Astrocyte (in vitro differentiated cells and primary cell): ENCODE measurements around the gene HOXC11. TPM values are rescaled to one million over a fixed set of nuclear protein-coding genes. Genes with fewer than 3 reads are reported as not detected.

Experiments used
- DNase-seq: peaks from one replicate; pipeline ENCODE4 v3.0.0-alpha.2; 2010; ENCODE audit warnings: low read depth
- FAIRE-seq: peaks from 2 replicates; lab custom pipeline; 2011; peaks lifted over from hg19 to GRCh38; lab: Jason Lieb, UNC
- H2AFZ ChIP-seq: 2 replicates; pipeline ENCODE4 v1.6.0; 2012; ENCODE audit warnings: low read depth, low read length, inconsistent platforms
- H3K27ac ChIP-seq: 2 replicates; pipeline ENCODE4 v1.5.1; 2011; ENCODE audit warnings: low read depth, low read length, inconsistent platforms
- H3K27me3 ChIP-seq: 2 replicates; pipeline ENCODE4 v1.6.0; 2011; ENCODE audit warnings: low read length, inconsistent platforms; ENCODE audit not compliant: insufficient read depth
- H3K36me3 ChIP-seq: 2 replicates; pipeline ENCODE4 v1.5.1; 2011; ENCODE audit warnings: low read length, inconsistent platforms; ENCODE audit not compliant: insufficient read depth
- H3K4me1 ChIP-seq: 2 replicates; pipeline ENCODE4 v1.5.1; 2011; ENCODE audit warnings: low read length, inconsistent platforms; ENCODE audit not compliant: insufficient read depth
- H3K4me2 ChIP-seq: 2 replicates; pipeline ENCODE4 v1.6.0; 2012; ENCODE audit warnings: low read length, inconsistent platforms
- H3K4me3 ChIP-seq: 2 replicates; pipeline ENCODE4 v1.5.1; 2011; ENCODE audit warnings: low read depth, mild to moderate bottlenecking, low read length, inconsistent platforms; ENCODE audit not compliant: insufficient read depth
- H3K79me2 ChIP-seq: 2 replicates; pipeline ENCODE4 v1.6.0; 2012; ENCODE audit warnings: mild to moderate bottlenecking, low read length, inconsistent platforms; ENCODE audit not compliant: insufficient read depth
- H3K9ac ChIP-seq: 2 replicates; pipeline ENCODE4 v1.6.0; 2012; ENCODE audit warnings: mild to moderate bottlenecking, low read length, inconsistent platforms
- H3K9me3 ChIP-seq: 2 replicates; pipeline ENCODE4 v1.5.1; 2012; ENCODE audit warnings: low read depth, mild to moderate bottlenecking, low read length, inconsistent platforms; ENCODE audit not compliant: insufficient read depth
- H4K20me1 ChIP-seq: 2 replicates; pipeline ENCODE4 v1.6.0; 2012; ENCODE audit warnings: low read length, inconsistent platforms; ENCODE audit not compliant: insufficient read depth
- H3K27ac Mint-ChIP-seq: one replicate; pipeline ENCODE4 v1.8.0; 2021; ENCODE audit warnings: mild to moderate bottlenecking, mixed read lengths; ENCODE audit not compliant: unreplicated experiment
- H3K27me3 Mint-ChIP-seq: one replicate; pipeline ENCODE4 v1.8.0; 2021; ENCODE audit warnings: low read depth, mixed read lengths; ENCODE audit not compliant: unreplicated experiment
- H3K36me3 Mint-ChIP-seq: one replicate; pipeline ENCODE4 v1.8.0; 2021; ENCODE audit warnings: low read depth, mixed read lengths; ENCODE audit not compliant: unreplicated experiment
- H3K4me1 Mint-ChIP-seq: one replicate; pipeline ENCODE4 v1.8.0; 2021; ENCODE audit warnings: low read depth, mixed read lengths; ENCODE audit not compliant: unreplicated experiment
- H3K4me3 Mint-ChIP-seq: one replicate; pipeline ENCODE4 v1.8.0; 2021; ENCODE audit warnings: mild to moderate bottlenecking, moderate library complexity, mixed read lengths; ENCODE audit not compliant: unreplicated experiment
- H3K9me3 Mint-ChIP-seq: one replicate; pipeline ENCODE4 v1.8.0; 2021; ENCODE audit warnings: mild to moderate bottlenecking, mixed read lengths; ENCODE audit not compliant: unreplicated experiment
- EZH2 ChIP-seq: IDR thresholded peaks from 2 replicates; pipeline ENCODE4 v1.6.1; 2012; ENCODE audit warnings: mild to moderate bottlenecking, low read length, inconsistent platforms; ENCODE audit not compliant: insufficient read depth
- total RNA-seq: library from RNA; stranded (reverse); gene quantifications from 2 replicates; pipeline ENCODE4 v1.2.1, GENCODE V29; 2021
- TF ChIP-seq, protein P1 (sequence below): IDR thresholded peaks from 2 replicates; pipeline ENCODE4 v1.5.1; 2011; ENCODE audit warnings: low read depth, mild to moderate bottlenecking, inconsistent platforms, low read length, moderate library complexity; ENCODE audit not compliant: insufficient read depth

Gene HOXC11
- total RNA-seq, 1 donor from 2014 or later: not detected

- Mint-ChIP-seq H3K4me3 (no peak overlapping the region), H3K9me3 (peaks cover 14% of the 10 kb centered on the region), H3K4me1 (no peaks in the 10 kb centered on the region), H3K27ac (peak overlapping the region; percentile 47), H3K36me3 (peaks cover 2% of the 10 kb centered on the region), H3K27me3 (peaks cover 92% of the 10 kb centered on the region)
- peak; percentile 21 for TF ChIP-seq EZH2
- TF ChIP-seq, protein P1, sequence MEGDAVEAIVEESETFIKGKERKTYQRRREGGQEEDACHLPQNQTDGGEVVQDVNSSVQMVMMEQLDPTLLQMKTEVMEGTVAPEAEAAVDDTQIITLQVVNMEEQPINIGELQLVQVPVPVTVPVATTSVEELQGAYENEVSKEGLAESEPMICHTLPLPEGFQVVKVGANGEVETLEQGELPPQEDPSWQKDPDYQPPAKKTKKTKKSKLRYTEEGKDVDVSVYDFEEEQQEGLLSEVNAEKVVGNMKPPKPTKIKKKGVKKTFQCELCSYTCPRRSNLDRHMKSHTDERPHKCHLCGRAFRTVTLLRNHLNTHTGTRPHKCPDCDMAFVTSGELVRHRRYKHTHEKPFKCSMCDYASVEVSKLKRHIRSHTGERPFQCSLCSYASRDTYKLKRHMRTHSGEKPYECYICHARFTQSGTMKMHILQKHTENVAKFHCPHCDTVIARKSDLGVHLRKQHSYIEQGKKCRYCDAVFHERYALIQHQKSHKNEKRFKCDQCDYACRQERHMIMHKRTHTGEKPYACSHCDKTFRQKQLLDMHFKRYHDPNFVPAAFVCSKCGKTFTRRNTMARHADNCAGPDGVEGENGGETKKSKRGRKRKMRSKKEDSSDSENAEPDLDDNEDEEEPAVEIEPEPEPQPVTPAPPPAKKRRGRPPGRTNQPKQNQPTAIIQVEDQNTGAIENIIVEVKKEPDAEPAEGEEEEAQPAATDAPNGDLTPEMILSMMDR: no peak
- no peak overlapping the region for H3K27ac ChIP-seq
- no peak overlapping the region for H3K4me3 ChIP-seq
- H3K79me2 ChIP-seq: no peaks in the 10 kb centered on the region
- H3K36me3 ChIP-seq: no peaks in the 10 kb centered on the region
- H3K4me1 ChIP-seq: peaks cover 5% of the 10 kb centered on the region
- no peaks in the 10 kb centered on the region for H3K9me3 ChIP-seq
- no peak for FAIRE-seq
- H4K20me1 ChIP-seq: no peaks in the 10 kb centered on the region
- H3K9ac ChIP-seq: no peak overlapping the region
- H3K4me2 ChIP-seq: no peak overlapping the region
- H3K27me3 ChIP-seq: peaks cover 94% of the 10 kb centered on the region
- no peak overlapping the region for H2AFZ ChIP-seq
- DNase-seq: no peak
Measured at GRCh38 chr12:54002278-54002914, 29.5 kb downstream of the HOXC11 start.

- H3K27me3 Mint-ChIP-seq: peaks cover 92% of the 10 kb centered on the region
- H3K27ac ChIP-seq: no peak overlapping the region
- FAIRE-seq: no peak
- no peak overlapping the region for H3K9ac ChIP-seq
- H2AFZ ChIP-seq: no peak overlapping the region
- H3K27me3 ChIP-seq: peaks cover 95% of the 10 kb centered on the region
- H3K4me3 Mint-ChIP-seq: no peak overlapping the region
- peak overlapping the region; percentile 47 for H3K27ac Mint-ChIP-seq
- no peaks in the 10 kb centered on the region for H4K20me1 ChIP-seq
- no peaks in the 10 kb centered on the region for H3K4me1 Mint-ChIP-seq
- TF ChIP-seq, protein P1: no peak
- TF ChIP-seq EZH2: peak; percentile 24
- H3K36me3 Mint-ChIP-seq: peaks cover 2% of the 10 kb centered on the region
- no peaks in the 10 kb centered on the region for H3K79me2 ChIP-seq
- DNase-seq: no peak
- H3K4me1 ChIP-seq: peaks cover 5% of the 10 kb centered on the region
- no peak overlapping the region for H3K4me2 ChIP-seq
- no peak overlapping the region for H3K4me3 ChIP-seq
- no peaks in the 10 kb centered on the region for H3K36me3 ChIP-seq
- no peaks in the 10 kb centered on the region for H3K9me3 ChIP-seq
- H3K9me3 Mint-ChIP-seq: peaks cover 12% of the 10 kb centered on the region
Measured at GRCh38 chr12:54002915-54003389, 30.0 kb downstream of the HOXC11 start.

DNA sequence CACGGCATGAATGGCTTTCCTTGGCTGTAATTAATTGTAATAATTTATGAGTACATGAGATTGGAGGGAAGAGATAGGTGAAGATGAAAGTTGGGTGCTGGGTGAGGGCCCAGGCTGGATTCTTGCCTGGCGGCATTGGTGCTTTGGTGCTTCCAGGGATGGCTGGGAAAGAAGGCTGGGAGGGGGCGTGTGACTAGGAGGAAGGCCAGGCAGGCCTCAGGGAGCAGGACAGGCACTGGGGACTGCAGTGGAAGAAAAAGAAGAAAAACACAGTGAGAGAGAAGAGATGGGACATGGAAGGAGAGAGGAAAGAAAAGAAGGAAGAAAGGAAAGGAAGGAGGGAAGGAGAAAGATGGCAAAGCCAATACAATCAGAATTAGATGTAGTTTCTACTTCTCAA is 30.7 kb downstream of the HOXC11 start:
- H3K4me3 Mint-ChIP-seq: peak overlapping the region; percentile 30
- no peaks in the 10 kb centered on the region for H3K4me1 Mint-ChIP-seq

More for the DNA sequence above, 30.7 kb downstream of the HOXC11 start:
- H3K4me3 ChIP-seq: no peak overlapping the region
- TF ChIP-seq, protein P1: no peak
- TF ChIP-seq EZH2: peak; percentile 16
- no peak overlapping the region for H2AFZ ChIP-seq
- Mint-ChIP-seq H3K36me3 (peaks cover 2% of the 10 kb centered on the region), H3K27me3 (peaks cover 92% of the 10 kb centered on the region), H3K9me3 (peaks cover 12% of the 10 kb centered on the region), H3K27ac (no peak overlapping the region)
- H4K20me1 ChIP-seq: no peaks in the 10 kb centered on the region
- FAIRE-seq (no peak), DNase-seq (no peak)
- H3K9ac ChIP-seq: no peak overlapping the region
- H3K79me2 ChIP-seq: no peaks in the 10 kb centered on the region
- no peaks in the 10 kb centered on the region for H3K9me3 ChIP-seq
- H3K4me1 ChIP-seq: peaks cover 5% of the 10 kb centered on the region
- H3K4me2 ChIP-seq: no peak overlapping the region
- H3K36me3 ChIP-seq: no peaks in the 10 kb centered on the region
- peaks cover 94% of the 10 kb centered on the region for H3K27me3 ChIP-seq
- no peak overlapping the region for H3K27ac ChIP-seq
